GM18511 (cell line): ENCODE data around the gene NOD1.
"Not testable (repeated sequence)": the region's sequence is repeated elsewhere in the genome, so short reads cannot be mapped to it uniquely, and the experiment has no call there.

Experiments
- ATAC-seq: cut with Tn5 transposase; IDR thresholded peaks from one replicate; pipeline ENCODE4 v1.9.1; 2021; ENCODE audit warnings: mild to moderate bottlenecking, moderate library complexity; ENCODE audit not compliant: unreplicated experiment

NOD1 gene

GRCh38 chr7:30504301-30505173 is 26.0 kb upstream of the NOD1 start, which contains the start of gene GGCT:
GGCT (minus strand) TSS chr7:30504829; CDS start chr7:30504709, 120 bp downstream.
- ATAC-seq = peak; percentile 98

GRCh38 chr7:30503274-30504212 is 25.0 kb upstream of the NOD1 start:
- no peak for ATAC-seq

- ATAC-seq = no peak
These were observed 24.1 kb upstream of the NOD1 start for GRCh38 chr7:30502470-30503251.

GRCh38 chr7:30501264-30501663 is 22.7 kb upstream of the NOD1 start:
- ATAC-seq = no peak

GRCh38 chr7:30493228-30493627 is 14.6 kb upstream of the NOD1 start:
- ATAC-seq = no peak

- no peak for ATAC-seq
These were observed 12.8 kb upstream of the NOD1 start for GRCh38 chr7:30491417-30491816.

- ATAC-seq = no peak
These were observed 8.8 kb upstream of the NOD1 start for GRCh38 chr7:30487371-30487770.

- no peak for ATAC-seq
These were observed 7.1 kb upstream of the NOD1 start for GRCh38 chr7:30485667-30486066.

- not testable (repeated sequence) for ATAC-seq
These were observed 2.8 kb upstream of the NOD1 start for GRCh38 chr7:30481416-30481815.

- ATAC-seq = no peak
These were observed 877 bp upstream of the NOD1 start for GRCh38 chr7:30479202-30480120.

- no peak for ATAC-seq
These were observed 2.0 kb downstream of the NOD1 start for GRCh38 chr7:30476459-30477145.

- ATAC-seq = no peak
These were observed 3.0 kb downstream of the NOD1 start for GRCh38 chr7:30475580-30475979.

- ATAC-seq = no peak
These were observed 3.7 kb downstream of the NOD1 start for GRCh38 chr7:30474893-30475292.

- no peak for ATAC-seq
These were observed 4.1 kb downstream of the NOD1 start for GRCh38 chr7:30474485-30474884.

GRCh38 chr7:30473903-30474302 is 4.7 kb downstream of the NOD1 start:
- no peak for ATAC-seq

- ATAC-seq = no peak
These were observed 5.5 kb downstream of the NOD1 start for GRCh38 chr7:30472784-30473775.

GRCh38 chr7:30472081-30472783 is 6.4 kb downstream of the NOD1 start:
- no peak for ATAC-seq
